H1 (cell line): Measurements from ENCODE around the gene BIK. TPM values are rescaled to one million over a fixed set of nuclear protein-coding genes. Genes with fewer than 3 reads are reported as not detected.

Experiments used
- ASH2L ChIP-seq: fragments of 200-600, 300-600 bp; sonication (generic); IDR thresholded peaks from one replicate; pipeline ENCODE4 v1.7.1; 2017; ENCODE audit warnings: low read length
- EZH2 ChIP-seq: fragments of 200-600 bp; sonication (generic); IDR thresholded peaks from 2 replicates; pipeline ENCODE4 v1.7.1; 2012; ENCODE audit warnings: low read depth, mild to moderate bottlenecking, moderate library complexity, low read length, inconsistent platforms; ENCODE audit not compliant: severe bottlenecking
- GABPA ChIP-seq: IDR thresholded peaks from 2 replicates; pipeline ENCODE4 v1.6.1; 2011; ENCODE audit warnings: mild to moderate bottlenecking, low read length, moderate library complexity, borderline replicate concordance; ENCODE audit not compliant: insufficient read depth
- HDAC2 ChIP-seq, 2 experiments: fragments of 300-600 bp in 1 of 2; sonication (generic) in 1 of 2; IDR thresholded peaks; 2 replicates each; pipeline ENCODE4 v1.6.1; 2011 to 2012; ENCODE audit warnings: low read depth in 2 of 2, low read length in 2 of 2, mild to moderate bottlenecking in 2 of 2, moderate library complexity in 2 of 2, borderline replicate concordance in 1 of 2, inconsistent platforms in 1 of 2
- KDM1A ChIP-seq: fragments of 200-600, 300-600 bp; sonication (generic); IDR thresholded peaks from 2 replicates; pipeline ENCODE4 v1.7.1; 2016; ENCODE audit warnings: mild to moderate bottlenecking, low read length, borderline replicate concordance
- NANOG ChIP-seq: IDR thresholded peaks from 2 replicates; pipeline ENCODE4 v1.6.1; 2011; ENCODE audit warnings: low read length, low read depth, mild to moderate bottlenecking, inconsistent platforms; ENCODE audit not compliant: insufficient read depth, poor library complexity, severe bottlenecking
- PHF8 ChIP-seq: fragments of 200-600 bp; sonication (generic); conservative IDR thresholded peaks from 2 replicates; pipeline ENCODE4 v1.7.1; 2012; ENCODE audit warnings: low read depth, mild to moderate bottlenecking, inconsistent platforms, low read length, moderate library complexity
- RAD21 ChIP-seq, 2 experiments: IDR thresholded peaks in 1 of 2; conservative IDR thresholded peaks in 1 of 2; 2 replicates each; pipeline ENCODE4 v1.6.1; 2011; ENCODE audit warnings: low read depth in 2 of 2, low read length in 2 of 2, improper control_type of control experiment in 1 of 2, inconsistent platforms in 1 of 2, mild to moderate bottlenecking in 1 of 2, moderate library complexity in 1 of 2
- SIRT6 ChIP-seq: IDR thresholded peaks from one replicate; pipeline ENCODE4 v1.7.1; 2012; ENCODE audit warnings: low read length, inconsistent platforms
- SP1 ChIP-seq: IDR thresholded peaks from 2 replicates; pipeline ENCODE4 v1.6.1; 2011; ENCODE audit warnings: low read depth, low read length
- SUZ12 ChIP-seq: fragments of 200-600 bp; sonication (generic); IDR thresholded peaks from 2 replicates; pipeline ENCODE4 v1.6.1; 2012; ENCODE audit warnings: mild to moderate bottlenecking, inconsistent platforms, low read length, moderate library complexity, mixed read lengths
- polyA plus RNA-seq, 7 experiments: library from polyadenylated mRNA; depleted of rRNA in 3 of 7; stranded (reverse) in 5 of 7; unstranded in 2 of 7; fragments of >200 nt in 5 of 7; fragments of 200-250 nt in 2 of 7; gene quantifications; 1 replicate in 5 of 7; 2 replicates in 1 of 7; 4 replicates in 1 of 7; pipeline versions ENCODE4 v1.2.1 to v1.2.3, GENCODE V29; 2011 to 2013; ENCODE audit warnings: missing spikeins in 2 of 7, mixed read lengths in 2 of 7
- total RNA-seq: library from RNA; stranded (reverse); fragmentation: NEBNext Ultra II Directional; extraction: Animal tissue kit (Norgen Biotek cat#: 25700); gene quantifications from 2 replicates; pipeline ENCODE4 v1.2.1, GENCODE V29; 2021
- TF ChIP-seq, protein P1 (sequence below): IDR thresholded peaks from 2 replicates; pipeline ENCODE4 v1.6.1; 2012; ENCODE audit warnings: inconsistent platforms

Gene BIK
- total and polyA plus RNA-seq, 2 of the 8 experiments (the other 6 are each of a cell fraction or from before 2014, with no cell fraction given) = 3.3 to 5.5 TPM

DNA sequence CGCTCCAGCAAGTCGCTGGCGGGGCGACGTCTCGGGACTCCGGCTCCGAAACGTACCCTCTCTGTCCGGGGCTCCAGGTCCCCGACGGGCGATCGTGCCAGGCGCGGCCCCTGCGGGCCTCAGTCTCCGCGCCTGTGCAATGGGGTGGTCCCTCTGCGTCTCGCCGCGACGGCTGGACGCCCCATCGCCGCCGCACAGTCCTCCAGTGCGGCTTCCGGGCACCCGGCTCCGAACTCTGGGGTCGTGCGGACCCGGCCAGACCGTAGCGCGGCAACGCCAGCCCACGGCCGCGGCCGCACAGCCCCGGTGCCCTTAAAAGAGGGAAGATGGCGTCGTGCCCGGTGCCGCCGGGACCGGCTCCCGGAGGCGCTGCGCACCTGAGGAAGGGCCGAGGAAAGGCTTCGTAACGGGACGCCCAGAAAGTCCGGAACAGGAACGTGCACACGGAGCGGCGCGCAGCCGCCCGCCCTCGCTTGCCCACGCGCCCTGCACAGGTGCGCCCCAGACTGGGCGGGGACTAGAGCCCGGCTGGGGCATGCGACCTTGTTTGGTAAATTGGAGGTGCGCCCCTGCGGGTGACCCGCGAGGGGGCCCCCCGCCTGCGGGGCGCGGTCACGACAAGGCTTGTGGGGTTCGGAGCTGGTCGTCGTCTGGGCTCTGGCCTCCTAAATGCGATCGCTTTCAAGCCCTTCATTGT is 525 bp downstream of the BIK start (continued):
- TF ChIP-seq NANOG = no peak
- TF ChIP-seq HDAC2 (IDR thresholded peaks at IDR 0.05; ENCODE audit: borderline replicate concordance in 1 of 2, low read depth in 2 of 2, low read length in 2 of 2) = 0 out of 4 replicates have a peak, but pooled peaks of 1 of the 2 experiments have one; percentile 53
- TF ChIP-seq KDM1A = peak; percentile 80
- TF ChIP-seq EZH2 = peak; percentile 57
- peak; percentile 52 for TF ChIP-seq ASH2L
- TF ChIP-seq SP1 = peak; percentile 51; the same call in 1 of the 2 replicates
- TF ChIP-seq SIRT6 = no peak
- peak; percentile 64; the same call in 1 of the 2 replicates for TF ChIP-seq SUZ12
- TF ChIP-seq PHF8 = peak; percentile 54; the same call in 1 of the 2 replicates
- peak in 1 of 2 experiments; percentile 2; a peak in 1 of 4 replicates for TF ChIP-seq RAD21 (IDR thresholded peaks at IDR 0.05 in 1 of 2, conservative IDR thresholded peaks at IDR 0.05 in 1 of 2; ENCODE audit: low read depth in 2 of 2, low read length in 2 of 2)
- TF ChIP-seq, protein P1, sequence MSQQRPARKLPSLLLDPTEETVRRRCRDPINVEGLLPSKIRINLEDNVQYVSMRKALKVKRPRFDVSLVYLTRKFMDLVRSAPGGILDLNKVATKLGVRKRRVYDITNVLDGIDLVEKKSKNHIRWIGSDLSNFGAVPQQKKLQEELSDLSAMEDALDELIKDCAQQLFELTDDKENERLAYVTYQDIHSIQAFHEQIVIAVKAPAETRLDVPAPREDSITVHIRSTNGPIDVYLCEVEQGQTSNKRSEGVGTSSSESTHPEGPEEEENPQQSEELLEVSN = peak; percentile 69
- TF ChIP-seq GABPA = 0 out of 2 replicates have a peak, but pooled peaks have one; percentile 12
